GM19043 (cell line): ENCODE data around the gene RARS2.
A peak's percentile ranks its signal among the peaks of the same experiment; 100 is the strongest.
"Not testable (repeated sequence)": the region's sequence is repeated elsewhere in the genome, so short reads cannot be mapped to it uniquely, and the experiment has no call there.

Source experiments
- ATAC-seq: cut with Tn5 transposase; IDR thresholded peaks from one replicate; pipeline ENCODE4 v1.9.1; 2021; ENCODE audit warnings: low read depth; ENCODE audit not compliant: unreplicated experiment

Gene RARS2, protein sequence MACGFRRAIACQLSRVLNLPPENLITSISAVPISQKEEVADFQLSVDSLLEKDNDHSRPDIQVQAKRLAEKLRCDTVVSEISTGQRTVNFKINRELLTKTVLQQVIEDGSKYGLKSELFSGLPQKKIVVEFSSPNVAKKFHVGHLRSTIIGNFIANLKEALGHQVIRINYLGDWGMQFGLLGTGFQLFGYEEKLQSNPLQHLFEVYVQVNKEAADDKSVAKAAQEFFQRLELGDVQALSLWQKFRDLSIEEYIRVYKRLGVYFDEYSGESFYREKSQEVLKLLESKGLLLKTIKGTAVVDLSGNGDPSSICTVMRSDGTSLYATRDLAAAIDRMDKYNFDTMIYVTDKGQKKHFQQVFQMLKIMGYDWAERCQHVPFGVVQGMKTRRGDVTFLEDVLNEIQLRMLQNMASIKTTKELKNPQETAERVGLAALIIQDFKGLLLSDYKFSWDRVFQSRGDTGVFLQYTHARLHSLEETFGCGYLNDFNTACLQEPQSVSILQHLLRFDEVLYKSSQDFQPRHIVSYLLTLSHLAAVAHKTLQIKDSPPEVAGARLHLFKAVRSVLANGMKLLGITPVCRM

DNA sequence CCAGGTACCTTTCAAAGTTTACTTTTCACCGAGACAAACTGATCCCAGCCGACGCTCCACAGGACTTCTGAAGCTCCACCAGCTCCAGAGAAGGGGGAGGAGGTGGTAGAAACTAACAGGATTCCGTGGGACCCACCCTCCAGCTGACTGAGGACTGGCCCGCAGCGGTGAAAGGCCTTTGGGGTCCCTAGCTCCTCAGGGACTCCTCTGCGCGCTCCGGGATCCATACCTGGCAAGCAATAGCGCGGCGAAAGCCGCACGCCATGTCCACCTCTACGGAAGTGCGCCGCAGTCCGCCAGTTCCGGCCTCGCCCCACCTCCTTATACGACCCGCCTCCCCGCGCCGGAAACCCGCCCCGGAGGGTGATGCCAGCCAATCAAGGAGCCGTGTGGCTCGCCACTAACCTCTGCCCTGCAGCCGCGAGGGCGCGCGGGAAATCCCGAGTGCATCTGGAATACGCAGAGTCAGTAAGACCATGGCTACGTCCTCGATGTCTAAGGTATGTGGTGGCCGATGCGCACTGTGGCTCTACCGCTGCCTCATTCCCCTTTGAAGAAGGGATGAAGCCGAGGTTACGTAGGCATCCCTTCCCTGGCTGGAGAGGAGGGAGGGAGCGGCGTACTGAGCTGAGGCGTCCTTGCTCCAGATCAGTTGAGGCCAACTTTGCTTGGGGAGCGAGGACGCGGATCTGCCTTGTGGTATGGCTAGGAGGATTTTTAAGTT lies at the start of gene RARS2, which contains the start of gene ORC3:
Gene RARS2, minus strand, starts transcription at position 295 of the 724 bp plus-strand sequence. Its CDS starts 30 bp downstream, at position 265.
Gene ORC3, plus strand, starts transcription at position 443 of the 724 bp plus-strand sequence. Its CDS starts 34 bp downstream, at position 477.
- ATAC-seq, result peak; percentile 100

DNA sequence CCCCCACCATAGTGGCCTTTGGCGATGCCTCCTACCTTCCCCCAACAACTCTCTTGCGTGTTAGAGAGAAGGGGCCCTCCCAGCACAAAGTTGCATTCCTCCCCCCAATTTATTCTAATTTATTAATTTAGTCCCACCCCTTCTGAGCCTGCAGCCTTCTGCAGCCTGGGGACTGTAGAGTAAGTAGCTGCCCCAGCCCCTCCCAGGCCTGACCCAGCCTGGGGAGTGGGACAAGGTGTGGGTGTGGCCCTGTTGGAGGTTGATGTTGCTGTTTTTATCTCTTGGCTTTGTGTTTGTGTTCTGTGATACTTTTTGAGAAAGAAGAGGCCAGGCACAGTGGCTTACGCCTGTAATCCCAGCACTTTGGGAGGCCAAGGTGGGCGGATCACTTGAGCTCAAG lies 49.6 kb upstream of the RARS2 start:
- ATAC-seq, result no peak

DNA sequence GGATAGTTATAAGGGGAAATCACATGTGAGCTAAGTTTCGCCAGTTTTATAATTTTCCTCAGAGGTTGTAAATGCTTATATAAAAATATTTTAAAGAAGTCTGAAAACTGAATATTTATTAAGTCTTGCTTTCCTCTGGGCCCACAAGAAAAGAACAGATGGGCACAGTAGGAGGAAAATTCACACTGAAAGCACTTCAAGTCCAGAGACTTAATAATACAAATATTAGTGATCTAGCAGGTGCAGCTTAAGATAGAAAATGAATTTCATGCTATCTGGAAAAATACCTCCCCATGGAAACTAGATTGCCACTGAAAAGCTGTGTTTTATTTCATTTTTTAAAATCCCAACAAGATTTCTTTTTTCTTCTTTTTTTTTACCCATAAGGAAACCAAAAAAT lies 47.3 kb upstream of the RARS2 start:
- no peak for ATAC-seq

DNA sequence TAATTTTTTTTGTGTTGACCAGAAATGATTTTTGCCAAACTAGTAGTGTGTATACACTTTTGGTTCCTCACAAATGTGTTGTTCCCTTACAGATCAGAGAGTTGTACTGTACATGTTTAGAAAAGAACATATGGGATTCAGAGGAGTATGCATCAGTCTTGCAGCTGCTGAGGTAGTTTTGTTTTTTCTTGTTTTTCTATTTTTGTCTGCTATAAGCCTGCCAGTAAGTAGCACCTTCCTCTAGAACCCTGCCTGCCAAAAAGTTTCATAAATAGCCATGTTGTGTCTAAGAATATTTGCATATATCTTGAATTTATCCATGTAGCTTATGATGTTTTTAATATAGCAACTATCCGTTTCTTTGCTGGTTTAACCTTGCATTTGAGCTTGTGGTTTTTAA lies 46.5 kb upstream of the RARS2 start:
- ATAC-seq, result no peak

DNA sequence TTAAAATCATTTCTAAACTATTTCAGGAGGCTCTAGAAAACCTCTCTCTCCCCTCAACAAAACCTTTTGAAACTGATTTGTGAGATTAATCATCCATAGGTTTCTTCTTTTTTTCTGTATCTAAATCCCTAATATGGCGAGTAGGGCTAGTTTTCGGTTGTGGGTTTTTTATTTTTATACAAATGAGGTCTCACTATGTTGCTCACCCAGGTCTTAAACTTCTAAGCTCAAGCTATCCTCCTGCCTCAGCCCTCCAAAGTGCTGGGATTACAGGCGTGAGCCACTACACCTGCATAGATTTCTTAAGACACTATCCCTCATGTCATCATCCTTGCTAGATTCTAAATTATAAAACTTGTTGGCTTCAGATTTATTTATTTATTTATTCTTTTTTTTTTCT lies 44.1 kb upstream of the RARS2 start:
- no peak for ATAC-seq

DNA sequence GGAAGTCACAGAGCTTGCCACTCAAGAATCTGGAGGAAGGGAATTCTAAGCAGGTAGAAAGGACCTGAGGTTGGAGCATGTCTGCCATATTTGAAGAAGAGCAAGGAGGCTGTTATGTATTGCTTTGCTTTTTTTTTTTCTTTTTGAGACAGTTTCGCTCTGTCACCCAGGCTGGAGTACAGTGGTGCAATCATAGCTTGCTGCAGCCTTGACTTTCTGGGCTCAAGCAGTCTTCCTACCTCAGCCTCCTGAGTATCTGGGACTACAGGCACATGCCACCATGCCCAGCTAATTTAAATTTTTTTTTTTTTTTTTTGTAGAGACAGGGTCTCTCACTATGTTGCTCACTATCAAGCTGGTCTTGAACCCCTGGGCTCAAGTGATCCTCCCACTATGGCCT lies 41.0 kb upstream of the RARS2 start:
- no peak for ATAC-seq

DNA sequence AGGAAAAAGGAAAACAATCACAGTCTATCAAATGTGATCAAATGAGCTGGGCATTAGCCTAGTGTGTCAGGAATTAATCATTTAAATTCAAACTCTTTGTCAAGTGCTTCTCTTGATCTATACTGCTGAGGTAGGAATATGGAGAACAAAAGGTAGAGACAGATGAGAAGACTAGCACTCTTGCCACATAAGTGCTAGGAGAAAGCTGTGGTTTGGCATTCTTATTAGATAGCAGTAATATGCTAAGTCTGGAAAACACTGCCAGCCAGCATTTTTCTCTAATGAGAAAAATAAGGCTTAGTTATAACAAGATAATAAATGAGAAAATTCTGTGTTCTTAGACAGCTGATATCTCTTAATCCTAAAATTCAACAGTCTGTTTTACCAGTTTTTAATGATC lies 39.1 kb upstream of the RARS2 start:
- ATAC-seq, result no peak

DNA sequence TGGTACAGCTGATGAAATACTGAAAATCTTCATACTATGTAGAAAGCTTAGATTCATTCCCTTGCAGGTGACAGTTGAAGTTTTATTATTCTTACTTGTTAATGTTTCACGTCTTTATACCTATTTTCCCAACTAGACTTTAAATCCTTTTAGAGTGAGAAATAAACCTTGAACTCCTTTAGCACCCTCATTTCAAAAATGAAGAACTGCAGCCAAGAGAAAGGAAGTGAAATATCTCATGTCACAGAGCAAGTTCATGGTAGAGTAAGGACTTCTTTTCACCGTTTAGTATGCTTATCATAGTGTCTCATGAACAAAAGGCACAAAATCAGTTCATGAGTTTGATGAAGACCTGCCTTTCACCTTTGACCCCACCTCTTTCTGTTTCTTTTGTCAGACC lies 38.6 kb upstream of the RARS2 start:
- no peak for ATAC-seq

DNA sequence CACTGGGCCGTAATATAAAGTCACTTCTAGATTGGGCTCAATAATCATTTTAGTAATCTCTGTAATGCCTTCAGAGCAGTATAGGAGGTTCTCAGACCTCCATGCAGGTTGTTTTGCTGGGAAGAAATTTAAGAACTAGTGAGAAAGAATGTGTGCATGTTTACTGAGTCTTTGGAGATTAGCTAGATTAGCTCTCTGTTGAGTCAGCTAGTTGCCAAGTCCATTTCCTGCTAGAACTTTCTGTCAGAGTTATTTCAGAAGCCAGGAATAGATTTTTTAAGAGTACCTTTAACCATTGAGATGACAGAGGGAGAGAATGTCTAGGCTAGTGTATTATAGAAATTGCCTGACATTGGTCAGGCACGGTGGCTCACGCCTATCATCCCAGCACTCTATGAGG lies 33.5 kb upstream of the RARS2 start:
- no peak for ATAC-seq

DNA sequence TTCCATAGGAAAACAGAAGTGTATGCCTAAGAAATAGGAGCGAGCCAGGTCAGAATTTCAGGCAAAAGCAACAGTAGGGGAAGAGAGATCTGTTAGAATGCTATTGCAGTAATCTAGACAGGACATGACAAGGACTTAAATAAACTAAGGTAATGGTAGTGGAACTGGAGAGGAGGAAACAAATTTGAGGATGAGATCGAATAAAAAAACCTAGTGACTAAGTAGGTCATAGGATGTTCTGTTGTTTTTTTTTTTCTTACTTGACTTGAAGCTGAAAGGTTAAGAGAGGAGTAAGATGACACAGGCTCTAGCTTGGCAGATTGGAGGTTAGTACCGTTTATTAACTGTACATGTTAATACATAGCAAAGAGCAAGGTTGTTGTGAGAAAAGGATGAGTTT lies 28.7 kb upstream of the RARS2 start:
- ATAC-seq, result no peak

DNA sequence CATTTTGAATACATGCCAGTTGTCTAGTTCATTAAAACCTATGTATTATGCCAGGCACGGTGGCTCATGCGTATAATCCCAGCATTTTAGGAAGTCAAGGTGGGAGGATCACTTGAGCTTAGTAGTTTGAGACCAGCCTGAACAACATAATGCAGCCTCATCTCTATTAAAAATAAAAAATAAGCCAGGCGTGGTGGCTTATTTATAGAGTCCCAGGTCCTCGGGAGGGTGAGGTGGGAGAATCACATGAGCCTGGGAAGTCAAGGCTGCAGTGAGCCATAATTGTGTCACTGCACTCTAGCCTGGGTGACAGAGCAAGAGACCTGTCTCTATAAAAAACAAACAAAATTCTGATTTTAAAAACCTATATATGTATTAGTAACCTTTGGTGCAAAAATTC lies 27.6 kb upstream of the RARS2 start:
- ATAC-seq, result no peak

DNA sequence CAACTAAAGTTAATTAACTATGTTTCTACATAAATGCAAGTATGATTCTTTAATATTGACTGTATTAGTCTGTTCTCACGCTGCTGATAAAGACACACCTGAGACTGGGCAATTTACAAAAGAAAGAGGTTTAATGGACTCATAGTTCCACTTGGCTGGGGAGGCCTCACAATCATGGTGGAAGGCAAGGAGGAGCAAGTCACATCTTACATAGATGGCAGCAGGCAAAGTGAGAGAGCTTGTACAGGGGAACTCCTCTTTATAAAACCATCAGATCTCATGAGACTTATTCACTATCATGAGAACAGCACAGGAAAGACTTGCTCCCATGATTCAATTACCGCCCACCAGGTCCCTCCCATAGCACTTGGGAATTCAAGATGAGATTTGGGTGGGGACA lies 23.2 kb upstream of the RARS2 start:
- not testable (repeated sequence) for ATAC-seq

DNA sequence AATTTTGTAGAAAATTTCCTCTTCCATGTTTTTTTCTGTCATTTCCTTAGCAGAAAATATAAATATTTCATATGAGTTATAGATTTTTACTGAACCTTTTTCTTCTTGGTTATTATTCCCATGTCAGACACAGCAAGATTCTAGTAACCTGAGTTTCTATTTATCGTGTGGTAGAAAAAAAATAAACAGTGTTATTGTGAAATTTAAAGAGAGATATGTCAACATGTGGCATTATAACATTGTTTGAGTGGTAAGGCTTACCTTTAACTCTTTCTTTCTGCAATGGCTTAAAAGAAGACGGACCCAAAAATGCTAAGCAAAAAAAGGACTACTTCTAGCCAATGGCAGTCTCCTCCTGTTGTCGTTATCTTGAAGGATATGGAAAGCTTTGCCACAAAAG lies 19.0 kb upstream of the RARS2 start:
- no peak for ATAC-seq

DNA sequence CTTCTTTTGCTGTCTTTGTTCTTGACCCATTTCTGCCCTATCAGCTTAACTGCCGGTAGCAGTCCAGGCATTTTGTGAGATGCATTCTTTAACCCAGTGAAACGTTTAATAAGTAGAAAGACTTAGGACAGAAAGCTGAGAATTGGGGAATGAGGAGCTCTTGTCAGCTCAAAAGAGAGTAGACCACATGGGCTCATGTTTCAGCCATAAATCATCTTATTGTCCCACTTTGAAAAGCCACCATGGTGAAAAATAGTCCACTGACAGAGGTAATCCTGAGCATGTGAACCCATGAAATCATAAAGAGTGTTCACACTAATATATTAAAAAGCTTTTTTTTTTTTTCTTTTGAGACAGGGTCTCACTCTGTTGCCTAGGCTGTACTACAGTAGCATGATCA lies 16.4 kb upstream of the RARS2 start:
- ATAC-seq, result no peak

DNA sequence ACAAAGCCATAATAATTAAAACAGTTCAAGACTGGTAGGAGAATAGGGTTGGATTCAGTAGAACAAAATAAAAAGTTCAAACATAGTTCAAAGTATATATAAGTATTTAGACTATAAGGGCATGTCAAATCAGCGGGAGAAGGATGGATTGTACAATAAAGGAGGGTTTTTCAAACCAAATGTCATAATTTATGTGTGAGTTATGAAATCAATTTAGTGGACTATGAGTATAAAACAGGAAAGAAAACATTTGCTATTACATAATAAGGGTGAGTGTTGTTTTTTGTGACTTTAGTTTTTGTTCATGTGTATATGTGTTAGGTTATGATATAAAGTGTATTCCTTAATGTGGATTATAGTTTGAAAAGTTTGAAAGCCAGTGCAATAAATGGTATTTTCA lies 10.8 kb upstream of the RARS2 start:
- no peak for ATAC-seq

DNA sequence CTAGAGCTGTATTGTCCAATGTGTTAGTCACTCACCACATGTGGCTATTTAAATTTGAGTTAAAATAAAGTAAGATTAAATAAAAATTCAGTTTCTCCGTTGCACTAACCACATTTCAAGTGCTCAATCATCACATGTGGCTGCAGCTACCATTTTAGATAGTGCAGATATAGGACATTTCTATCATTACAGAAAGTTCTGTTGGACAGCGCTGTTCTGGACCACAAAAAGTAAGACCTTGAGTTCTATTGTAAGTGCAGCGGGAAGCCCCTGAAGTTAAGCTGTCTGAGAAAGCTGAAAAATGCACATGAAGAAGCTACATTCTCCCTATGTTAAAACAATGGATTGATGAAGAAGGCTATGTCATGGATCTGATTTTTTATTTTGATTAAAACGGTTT lies 1.2 kb upstream of the RARS2 start:
- ATAC-seq, result no peak

DNA sequence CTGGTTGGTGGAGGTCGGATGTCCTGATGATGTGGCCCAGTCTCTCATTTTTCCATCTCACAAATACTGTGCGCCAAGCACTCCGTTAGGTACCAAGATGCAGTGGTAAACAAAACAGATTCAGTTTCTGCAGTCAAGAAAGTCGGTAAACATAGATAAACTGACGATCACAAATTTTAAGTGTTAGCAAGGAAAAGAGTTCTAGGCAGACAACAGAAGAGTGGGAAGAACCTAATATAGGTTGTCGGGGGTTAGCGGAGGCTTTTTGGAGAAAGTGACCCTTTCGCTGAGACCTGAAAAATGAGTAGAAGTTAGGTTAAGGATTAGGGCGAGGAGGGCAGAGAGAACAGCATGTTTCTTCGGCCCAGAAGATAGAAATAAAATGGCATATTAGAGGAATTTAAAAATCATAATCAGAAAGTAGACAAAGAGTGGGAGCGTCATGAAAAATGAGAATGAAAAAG lies 662 bp upstream of the RARS2 start:
- no peak for ATAC-seq

DNA sequence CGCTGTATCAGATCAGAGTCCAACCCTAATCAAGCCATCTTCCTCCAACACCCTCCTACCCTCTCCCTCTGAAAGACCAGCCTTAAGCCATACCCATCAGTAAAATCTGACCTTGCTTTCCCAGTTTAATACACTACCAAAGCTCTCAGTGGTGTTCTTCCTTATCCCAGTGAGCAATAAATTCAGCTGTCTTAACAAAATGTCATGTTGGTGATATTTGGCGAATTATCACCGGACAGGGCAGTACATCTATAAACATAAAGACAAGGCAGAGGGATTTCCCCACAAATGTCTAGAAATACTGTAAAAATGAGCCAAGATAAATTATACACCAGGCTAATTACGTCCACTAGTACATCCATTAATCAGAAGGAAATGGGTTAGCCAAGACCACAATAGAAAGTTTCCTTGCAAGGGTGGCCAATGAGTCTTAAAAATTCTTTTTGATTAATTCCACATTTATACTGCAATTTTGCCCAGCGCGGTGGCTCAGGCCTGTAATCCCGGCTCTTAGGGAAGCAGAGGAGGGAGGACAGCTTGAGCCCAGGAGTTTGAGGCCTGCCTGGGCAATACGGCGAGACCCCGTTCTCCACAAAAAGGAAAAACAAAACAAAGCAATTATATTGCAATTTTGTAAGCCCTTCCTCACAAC lies 905 bp downstream of the RARS2 start:
- ATAC-seq, result no peak

DNA sequence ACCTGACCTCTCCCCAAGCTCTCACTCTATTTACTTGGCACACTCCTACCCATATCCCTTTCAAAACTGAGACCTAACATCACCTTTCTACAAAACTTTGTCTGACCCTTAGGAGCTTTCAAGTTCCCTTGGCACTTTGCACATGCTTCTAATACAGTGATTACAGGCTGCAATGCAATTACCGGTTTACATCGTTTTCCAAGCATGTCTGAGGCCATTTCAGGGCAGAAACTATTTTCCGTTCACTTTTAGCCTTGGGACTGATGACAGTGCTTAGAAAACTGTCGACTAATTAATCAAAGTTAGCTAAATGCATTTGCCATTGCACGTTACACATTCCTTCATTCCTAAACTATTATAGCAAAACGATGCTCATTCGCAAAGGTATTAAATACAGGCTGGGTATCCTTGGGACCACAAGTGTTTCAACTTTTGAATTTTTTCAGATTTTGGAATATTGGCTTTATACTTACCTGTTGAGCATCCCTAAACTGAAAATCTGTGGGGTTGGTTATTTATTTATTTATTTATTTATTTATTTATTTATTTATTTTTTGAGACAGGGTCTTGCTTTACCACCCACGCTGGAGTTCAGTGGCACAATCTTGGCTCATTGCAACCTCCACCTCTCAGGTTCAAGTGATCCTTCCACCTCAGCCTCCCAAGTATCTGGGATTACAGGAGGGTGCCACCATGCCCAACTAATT lies 3.3 kb downstream of the RARS2 start:
- ATAC-seq, result no peak

DNA sequence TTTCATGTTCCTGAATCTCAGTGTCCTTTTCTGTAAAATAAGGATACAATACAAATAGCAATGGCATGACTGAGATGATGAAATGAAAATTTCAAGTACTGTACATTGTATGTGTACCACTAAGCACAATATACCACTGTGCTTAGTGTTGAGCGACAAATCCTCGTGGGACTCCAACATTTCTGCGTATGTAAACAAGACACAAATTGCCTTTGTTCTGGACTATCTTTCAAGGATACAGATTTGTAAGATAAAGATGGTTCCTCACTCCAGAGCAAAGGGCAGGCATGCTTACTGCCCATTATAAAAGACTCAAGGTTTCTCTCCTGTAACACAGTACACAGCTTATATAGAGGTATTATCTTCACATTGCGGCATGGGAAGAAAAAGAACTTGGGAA lies 6.0 kb downstream of the RARS2 start:
- ATAC-seq, result no peak
